ENCODE measurements around the gene LPP. TPM values are rescaled to one million over a fixed set of nuclear protein-coding genes. Genes with fewer than 3 reads are reported as not detected.

Gene LPP
- polyA plus RNA-seq, 1 experiment = 76.3 TPM

GRCh38 chr3:188658606-188659005 lies 504.6 kb downstream of the LPP start:
- Histone ChIP-seq H3K4me3 (ENCODE audit: low read depth, low read length) (no peak overlapping the region), H3K9me3 (ENCODE audit: control insufficient read depth, insufficient read depth, low read length) (no peaks in the 10 kb centered on the region), H3K27me3 (ENCODE audit: control insufficient read depth, insufficient read depth, low read length) (no peaks in the 10 kb centered on the region), H3K27ac (ENCODE audit: low read depth, low read length) (no peak overlapping the region)
- POLR2A ChIA-PET = no interaction called here
- no peak for DNase-seq (ENCODE audit: low read depth, low spot score)
- CTCF ChIA-PET = interaction anchor here (1.0 to 1.1 kb wide), 2 partner anchors 9 to 296 kb away, joined by 3 read pairs; no protein-coding TSS in a partner anchor
- TF ChIP-seq CTCF (IDR thresholded peaks at IDR 0.05; ENCODE audit: low read depth, low read length) = no peak

GRCh38 chr3:188659449-188660090 lies 505.6 kb downstream of the LPP start:
- no peaks in the 10 kb centered on the region for H3K27me3 ChIP-seq (ENCODE audit: control insufficient read depth, insufficient read depth, low read length)
- TF ChIP-seq CTCF (IDR thresholded peaks at IDR 0.05; ENCODE audit: low read depth, low read length) = no peak
- H3K4me3 ChIP-seq (ENCODE audit: low read depth, low read length) = no peak overlapping the region
- POLR2A ChIA-PET = no interaction called here
- CTCF ChIA-PET = no interaction called here
- no peaks in the 10 kb centered on the region for H3K9me3 ChIP-seq (ENCODE audit: control insufficient read depth, insufficient read depth, low read length)
- H3K27ac ChIP-seq (ENCODE audit: low read depth, low read length) = no peak overlapping the region
- DNase-seq (ENCODE audit: low read depth, low spot score) = no peak

- no peaks in the 10 kb centered on the region for H3K9me3 ChIP-seq (ENCODE audit: control insufficient read depth, insufficient read depth, low read length)
- no peak for TF ChIP-seq CTCF (IDR thresholded peaks at IDR 0.05; ENCODE audit: low read depth, low read length)
- DNase-seq (ENCODE audit: low read depth, low spot score) = no peak
- no peak overlapping the region for H3K27ac ChIP-seq (ENCODE audit: low read depth, low read length)
- ChIA-PET CTCF (no interaction called here), POLR2A (no interaction called here)
- H3K27me3 ChIP-seq (ENCODE audit: control insufficient read depth, insufficient read depth, low read length) = no peaks in the 10 kb centered on the region
- no peak overlapping the region for H3K4me3 ChIP-seq (ENCODE audit: low read depth, low read length)
These were observed 506.5 kb downstream of the LPP start for GRCh38 chr3:188660415-188660814.

DNA sequence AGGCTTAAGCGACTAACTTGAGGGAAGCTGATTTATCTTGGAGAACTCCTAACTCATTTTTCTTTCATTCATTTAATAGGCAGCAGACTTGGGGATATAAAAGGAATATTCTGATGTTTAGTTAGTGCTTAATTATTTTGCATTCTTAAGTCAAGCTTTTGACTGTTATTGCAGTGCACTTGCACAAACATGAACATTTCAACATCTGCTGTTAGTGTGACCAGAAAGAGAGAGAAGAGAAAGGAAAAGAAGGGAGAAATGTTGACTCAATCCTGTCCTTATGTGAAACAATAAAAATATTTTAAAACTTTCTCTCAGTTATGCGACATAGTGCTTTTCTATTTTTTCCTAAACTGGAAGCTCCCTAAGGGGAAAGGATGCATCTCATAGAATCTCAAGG lies 507.8 kb downstream of the LPP start:
- ChIA-PET POLR2A (no interaction called here), CTCF (interaction anchor here (0.5 to 2.3 kb wide), 3 partner anchors 26 to 922 kb away, joined by 3 to 10 read pairs (median 5); no protein-coding TSS in a partner anchor)
- no peak for DNase-seq (ENCODE audit: low read depth, low spot score)

More for the DNA sequence above, 507.8 kb downstream of the LPP start:
- H3K27ac ChIP-seq (ENCODE audit: low read depth, low read length) = no peak overlapping the region
- no peak for TF ChIP-seq CTCF (IDR thresholded peaks at IDR 0.05; ENCODE audit: low read depth, low read length)
- no peaks in the 10 kb centered on the region for H3K27me3 ChIP-seq (ENCODE audit: control insufficient read depth, insufficient read depth, low read length)
- no peaks in the 10 kb centered on the region for H3K9me3 ChIP-seq (ENCODE audit: control insufficient read depth, insufficient read depth, low read length)
- no peak overlapping the region for H3K4me3 ChIP-seq (ENCODE audit: low read depth, low read length)
